ENCODE results near the gene OR52N4. TPM values are rescaled to one million over a fixed set of nuclear protein-coding genes. Genes with fewer than 3 reads are reported as not detected.
"Not testable (repeated sequence)": the region's sequence is repeated elsewhere in the genome, so short reads cannot be mapped to it uniquely, and the experiment has no call there.

OR52N4 gene
- polyA plus RNA-seq (ENCODE audit: insufficient read length in 4 of 4), result not detected

DNA sequence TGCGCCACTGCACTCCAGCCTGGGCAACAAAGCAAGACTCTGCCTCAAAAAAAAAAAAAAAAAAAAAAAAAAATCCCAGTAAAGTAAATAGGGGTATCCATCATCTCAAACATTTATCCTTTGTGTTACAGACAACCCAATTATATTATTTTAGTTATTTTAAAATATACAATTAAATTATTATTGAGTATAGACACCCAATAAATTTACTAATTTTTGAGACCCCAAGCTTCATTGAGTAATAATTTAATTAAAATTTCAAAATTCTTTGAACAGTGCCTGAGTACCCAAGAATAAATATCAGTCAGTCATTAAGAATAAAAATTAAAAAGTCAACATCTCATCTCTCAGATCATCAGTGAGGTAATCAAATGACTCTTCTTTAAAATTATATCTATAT lies at the start of gene OR52N4:
Gene OR52N4, plus strand, starts transcription at position 301 of the 400 bp plus-strand sequence. CDS start 498 bp downstream, outside the sequence.
- no peak for DNase-seq (ENCODE audit: low read depth in 4 of 4, low spot score in 2 of 4)

DNA sequence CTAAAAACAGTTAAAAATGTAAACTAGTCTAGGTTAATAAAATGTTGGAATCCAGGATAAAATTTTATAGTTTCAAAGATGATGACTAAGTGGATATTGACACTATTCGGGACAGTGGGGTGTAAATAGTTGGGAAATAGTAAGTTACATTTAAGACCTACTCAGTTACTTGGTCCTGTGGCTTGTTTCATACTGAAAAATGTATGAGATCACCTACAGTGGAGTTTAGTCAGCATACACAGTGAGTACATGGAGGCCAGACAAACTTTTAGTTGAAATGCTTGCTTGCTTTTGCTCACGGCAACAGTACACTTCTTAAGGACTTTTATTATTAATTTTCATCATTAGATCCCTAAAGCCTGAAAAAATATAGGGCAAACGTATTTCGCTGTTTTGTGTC lies 48.4 kb upstream of the OR52N4 start:
- no peak for DNase-seq (ENCODE audit: low read depth in 4 of 4, low spot score in 2 of 4)

DNA sequence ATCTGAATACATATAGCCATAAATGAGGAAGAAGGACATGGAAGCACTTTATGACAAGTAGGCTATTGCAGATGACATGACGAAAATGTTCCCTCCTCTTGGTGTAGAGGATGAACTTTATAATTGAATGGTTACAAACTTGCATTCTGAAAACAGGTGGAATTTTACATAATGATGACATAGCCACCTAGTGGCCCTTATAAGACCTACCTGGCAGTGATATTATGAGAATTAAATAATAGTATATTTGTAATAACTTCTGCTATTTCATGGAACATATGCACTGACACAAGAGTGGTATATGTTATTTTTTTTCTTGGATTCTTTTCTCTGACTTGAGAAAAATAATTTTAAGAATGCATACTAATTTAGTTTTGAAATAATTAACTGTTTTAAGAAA lies 41.5 kb upstream of the OR52N4 start:
- DNase-seq (ENCODE audit: low read depth in 4 of 4, low spot score in 2 of 4), result no peak

DNA sequence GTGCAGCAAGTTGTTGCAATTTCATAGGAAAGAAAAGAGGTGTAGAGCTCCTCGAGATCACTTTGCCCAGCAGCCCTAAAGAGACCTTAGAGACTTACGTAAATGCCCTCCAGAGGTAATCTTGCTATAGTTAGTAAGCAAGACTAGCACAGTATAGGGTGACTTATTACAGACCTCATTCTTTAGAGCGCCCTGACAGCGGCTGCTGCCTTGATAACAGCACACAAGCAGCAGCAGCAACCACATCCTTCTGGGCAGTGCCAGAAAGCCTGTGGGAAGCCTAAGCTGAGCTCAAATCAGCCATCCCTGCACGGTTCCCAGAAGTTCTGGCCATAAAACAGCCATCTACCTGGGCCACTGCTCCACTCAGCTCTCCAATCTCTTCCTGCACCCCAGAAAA lies 40.3 kb upstream of the OR52N4 start:
- DNase-seq (ENCODE audit: low read depth in 4 of 4, low spot score in 2 of 4), result no peak

DNA sequence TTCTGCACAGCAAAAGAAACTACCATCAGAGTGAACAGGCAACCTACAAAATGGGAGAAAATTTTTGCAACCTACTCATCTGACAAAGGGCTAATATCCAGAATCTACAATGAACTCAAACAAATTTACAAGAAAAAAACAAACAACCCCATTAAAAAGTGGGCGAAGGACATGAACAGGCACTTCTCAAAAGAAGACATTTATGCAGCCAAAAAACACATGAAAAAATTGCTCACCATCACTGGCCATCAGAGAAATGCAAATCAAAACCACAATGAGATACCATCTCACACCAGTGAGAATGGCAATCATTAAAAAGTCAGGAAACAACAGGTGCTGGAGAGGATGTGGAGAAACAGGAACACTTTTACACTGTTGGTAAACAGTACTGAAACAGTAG lies 37.5 kb upstream of the OR52N4 start:
- not testable (repeated sequence) for DNase-seq (ENCODE audit: low read depth in 4 of 4, low spot score in 2 of 4)

DNA sequence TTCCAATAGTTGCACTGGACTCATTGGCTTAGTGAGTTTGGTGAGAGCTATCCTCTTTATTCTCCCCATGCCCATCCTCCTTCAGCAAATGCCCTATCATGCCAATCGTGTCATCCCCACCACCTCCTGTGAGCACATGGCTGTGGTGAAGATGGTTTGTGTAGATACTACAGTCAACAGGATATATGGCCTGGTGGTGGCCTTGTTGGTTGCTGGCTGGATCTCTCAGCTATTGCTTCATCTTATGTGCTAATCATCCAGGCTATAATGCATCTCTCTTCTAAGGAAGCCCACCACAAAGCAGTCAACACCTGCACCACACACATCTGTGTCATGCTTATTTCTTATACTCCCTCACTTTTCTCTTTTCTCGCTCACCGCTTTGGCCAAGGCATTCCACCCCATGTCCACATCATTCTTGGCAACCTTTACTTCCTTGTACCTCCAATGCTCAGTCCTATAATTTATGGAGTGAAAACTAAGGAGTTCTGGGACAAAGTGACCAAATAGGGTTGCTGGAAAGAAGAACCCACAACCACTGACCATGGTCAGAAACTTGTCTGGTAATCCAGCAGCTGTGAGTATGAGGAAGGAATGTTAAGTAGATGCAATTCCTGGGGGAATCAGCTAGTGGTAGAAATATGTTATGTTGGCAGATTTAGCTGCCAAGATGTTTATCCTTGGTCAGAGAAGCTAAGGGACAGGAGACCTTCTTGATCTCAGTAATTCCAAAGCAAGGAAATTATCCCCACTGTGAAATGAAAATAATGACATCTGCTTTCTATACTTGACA lies 34.1 kb upstream of the OR52N4 start:
- no peak for DNase-seq (ENCODE audit: low read depth in 4 of 4, low spot score in 2 of 4)

DNA sequence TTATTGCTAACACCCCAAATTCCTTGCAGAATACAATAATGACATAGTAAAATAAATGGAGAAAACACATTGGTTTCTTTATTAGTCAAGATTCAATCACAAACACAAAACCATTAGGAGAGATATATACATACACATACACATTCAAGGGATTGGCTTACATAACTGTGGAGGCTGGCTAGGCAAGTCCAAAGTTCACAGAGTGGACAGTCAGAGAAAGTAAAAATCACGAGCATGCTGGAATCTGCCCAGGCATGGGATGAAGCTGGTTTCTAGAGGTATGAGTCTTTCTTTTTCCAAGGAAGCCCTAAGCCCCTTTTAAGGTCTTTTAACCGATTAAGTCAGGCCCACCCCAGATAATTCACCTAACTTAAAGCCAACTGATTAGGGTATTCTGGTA lies 31.4 kb upstream of the OR52N4 start:
- DNase-seq (ENCODE audit: low read depth in 4 of 4, low spot score in 2 of 4), result no peak

DNA sequence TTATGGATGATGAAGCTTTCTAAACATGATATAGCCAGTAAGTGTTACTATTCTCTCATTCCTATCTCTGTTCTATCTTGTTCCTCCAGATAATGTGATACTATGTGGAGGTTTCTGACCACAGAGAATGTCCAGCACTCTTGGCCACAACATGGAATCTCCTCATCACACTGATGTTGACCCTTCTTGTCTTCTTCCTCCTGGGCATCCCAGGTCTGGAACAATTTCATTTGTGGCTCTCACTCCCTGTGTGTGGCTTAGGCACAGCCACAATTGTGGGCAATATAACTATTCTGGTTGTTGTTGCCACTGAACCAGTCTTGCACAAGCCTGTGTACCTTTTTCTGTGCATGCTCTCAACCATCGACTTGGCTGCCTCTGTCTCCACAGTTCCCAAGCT lies 27.7 kb upstream of the OR52N4 start:
- DNase-seq (ENCODE audit: low read depth in 4 of 4, low spot score in 2 of 4), result no peak

DNA sequence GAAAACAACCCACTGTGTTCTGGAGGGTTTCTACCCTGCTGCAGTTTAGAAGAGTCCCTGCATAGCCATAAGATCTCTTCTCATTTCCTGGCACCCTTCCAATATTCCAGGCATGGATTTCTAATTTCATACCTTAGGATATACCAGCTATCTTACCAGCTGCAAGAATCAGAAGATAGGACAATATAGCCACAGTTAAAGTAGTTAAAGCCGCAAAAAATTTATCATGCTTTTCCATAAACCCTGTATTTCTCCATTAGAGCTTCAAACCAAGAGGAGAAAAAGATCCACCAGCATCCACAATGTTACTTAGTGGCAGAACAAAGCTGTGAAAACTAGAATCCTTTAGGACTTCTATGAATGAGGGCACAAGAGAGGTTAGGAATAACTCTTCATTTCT lies 26.4 kb upstream of the OR52N4 start:
- no peak for DNase-seq (ENCODE audit: low read depth in 4 of 4, low spot score in 2 of 4)

DNA sequence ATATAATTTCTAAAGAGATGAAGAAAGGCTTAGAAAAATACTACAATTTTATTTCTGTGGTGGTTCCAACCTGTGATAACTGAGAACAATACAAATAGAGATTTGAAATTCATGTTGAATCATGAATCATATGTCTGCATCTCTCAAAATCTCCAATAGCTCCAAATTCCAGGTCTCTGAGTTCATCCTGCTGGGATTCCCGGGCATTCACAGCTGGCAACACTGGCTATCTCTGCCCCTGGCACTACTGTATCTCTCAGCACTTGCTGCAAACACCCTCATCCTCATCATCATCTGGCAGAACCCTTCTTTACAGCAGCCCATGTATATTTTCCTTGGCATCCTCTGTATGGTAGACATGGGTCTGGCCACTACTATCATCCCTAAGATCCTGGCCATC lies 17.6 kb upstream of the OR52N4 start, which contains the start of gene OR56B1:
Gene OR56B1, plus strand, starts transcription at position 53 of the 400 bp plus-strand sequence. Its CDS starts 69 bp downstream, at position 122.
- DNase-seq (ENCODE audit: low read depth in 4 of 4, low spot score in 2 of 4), result no peak

DNA sequence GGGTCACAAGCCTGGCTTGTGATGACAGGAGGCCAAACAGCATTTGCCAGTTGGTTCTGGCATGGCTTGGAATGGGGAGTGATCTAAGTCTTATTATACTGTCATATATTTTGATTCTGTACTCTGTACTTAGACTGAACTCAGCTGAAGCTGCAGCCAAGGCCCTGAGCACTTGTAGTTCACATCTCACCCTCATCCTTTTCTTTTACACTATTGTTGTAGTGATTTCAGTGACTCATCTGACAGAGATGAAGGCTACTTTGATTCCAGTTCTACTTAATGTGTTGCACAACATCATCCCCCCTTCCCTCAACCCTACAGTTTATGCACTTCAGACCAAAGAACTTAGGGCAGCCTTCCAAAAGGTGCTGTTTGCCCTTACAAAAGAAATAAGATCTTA lies 17.0 kb upstream of the OR52N4 start:
- no peak for DNase-seq (ENCODE audit: low read depth in 4 of 4, low spot score in 2 of 4)

DNA sequence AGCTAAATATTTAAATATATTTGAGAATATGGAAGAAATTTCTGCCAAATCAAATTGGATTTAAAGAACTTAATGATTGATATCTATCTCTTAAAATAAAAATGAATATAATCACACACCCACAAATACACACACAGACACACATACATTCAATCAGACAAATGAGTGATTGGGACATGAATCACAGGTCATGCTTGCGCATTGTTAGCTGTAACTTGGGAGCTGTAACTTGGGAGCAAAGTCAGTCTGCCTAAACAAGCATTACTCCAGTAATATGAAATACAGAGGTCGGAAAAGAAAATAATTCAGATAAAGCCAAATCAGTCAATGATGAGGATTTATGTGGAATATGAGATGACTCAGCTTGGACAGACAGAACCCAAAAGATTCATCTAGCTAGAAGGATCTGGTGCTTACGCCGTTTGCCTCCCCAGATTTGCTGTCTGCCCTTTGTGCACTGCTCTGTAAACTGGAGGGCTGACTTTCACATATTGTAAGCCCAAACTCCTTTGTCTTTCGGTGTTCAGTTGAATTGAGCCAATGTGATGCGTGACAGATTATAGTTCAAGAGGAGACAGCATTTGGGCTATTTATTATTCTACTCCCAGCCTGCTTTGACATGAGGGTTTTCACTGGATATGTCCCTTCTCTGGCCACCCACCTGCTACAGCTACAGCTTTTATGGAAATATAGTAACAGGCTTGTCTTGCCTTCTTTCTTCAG lies 16.2 kb upstream of the OR52N4 start:
- no peak for DNase-seq (ENCODE audit: low read depth in 4 of 4, low spot score in 2 of 4)

DNA sequence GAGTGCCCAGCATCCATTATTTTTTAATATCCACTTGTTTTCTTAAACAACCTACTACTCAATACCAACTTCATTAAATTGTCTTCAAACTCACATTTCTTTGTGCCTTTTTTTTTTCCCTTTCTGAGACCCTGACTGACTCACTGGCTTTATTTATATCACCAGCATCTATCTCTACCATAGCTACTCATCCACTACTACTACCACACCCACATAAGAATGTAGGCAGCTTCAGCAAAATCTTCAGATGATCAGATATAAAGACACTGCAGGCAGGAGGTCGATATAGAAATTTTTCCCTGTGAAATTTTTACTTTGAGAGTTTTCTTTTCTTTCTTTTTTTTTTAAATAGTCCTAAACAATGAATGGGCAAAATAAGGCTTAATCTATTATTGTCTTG lies 15.6 kb upstream of the OR52N4 start:
- DNase-seq (ENCODE audit: low read depth in 4 of 4, low spot score in 2 of 4), result no peak

DNA sequence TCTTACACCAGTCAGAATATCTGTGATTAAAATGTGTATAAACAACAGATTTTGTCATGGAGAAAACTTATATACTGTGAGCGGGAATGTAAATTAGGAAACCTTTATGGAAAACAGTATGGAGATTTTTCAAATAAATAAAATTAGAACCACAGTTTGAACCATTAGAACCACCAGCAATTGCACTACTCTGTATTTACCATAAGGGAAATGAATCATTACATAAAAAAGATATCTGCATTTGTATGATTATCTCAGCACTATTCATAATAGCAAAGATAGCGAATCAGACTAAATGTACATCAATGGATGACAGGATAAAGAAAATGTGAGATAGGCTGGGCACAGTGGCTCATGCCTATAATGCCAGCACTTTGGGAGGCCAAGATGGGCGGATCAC lies 7.4 kb upstream of the OR52N4 start:
- DNase-seq (ENCODE audit: low read depth in 4 of 4, low spot score in 2 of 4), result no peak

DNA sequence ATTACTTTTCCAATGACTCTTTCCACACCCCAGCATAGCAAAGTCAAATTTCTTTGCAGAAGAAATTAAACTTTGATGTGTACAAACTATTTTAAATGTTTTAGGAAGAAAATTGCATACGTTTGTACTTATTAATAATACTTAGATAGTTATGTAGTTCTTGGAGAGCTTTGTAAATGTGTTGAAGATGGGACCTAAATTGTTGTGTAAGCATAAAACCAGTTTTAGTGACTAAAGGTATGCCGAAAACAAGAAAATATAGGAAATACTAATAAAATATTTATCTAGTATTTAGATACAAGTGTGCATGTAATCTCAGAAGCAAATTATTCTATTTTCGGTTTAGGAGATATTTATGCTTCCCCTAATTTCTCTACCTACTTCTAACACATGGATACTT lies 4.2 kb upstream of the OR52N4 start:
- DNase-seq (ENCODE audit: low read depth in 4 of 4, low spot score in 2 of 4), result no peak

DNA sequence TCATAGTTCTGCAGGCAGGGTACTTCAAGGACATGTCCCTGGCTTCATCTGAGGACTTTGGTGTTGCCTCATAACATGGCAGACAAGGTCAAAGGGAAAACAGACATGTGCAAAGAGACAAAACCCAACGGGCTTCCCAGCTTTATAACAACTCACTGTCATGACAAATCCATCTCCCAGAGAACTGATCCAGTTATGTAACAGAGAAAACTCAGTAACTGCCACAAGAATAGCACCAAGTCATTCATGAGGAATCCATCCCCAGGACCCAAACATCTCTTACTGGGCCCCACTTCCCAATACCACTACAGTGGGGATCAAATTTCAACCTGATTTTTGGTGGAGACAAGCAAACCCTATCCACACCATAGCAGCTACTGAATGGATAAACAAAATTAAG lies 13.0 kb downstream of the OR52N4 start:
- no peak for DNase-seq (ENCODE audit: low read depth in 4 of 4, low spot score in 2 of 4)

DNA sequence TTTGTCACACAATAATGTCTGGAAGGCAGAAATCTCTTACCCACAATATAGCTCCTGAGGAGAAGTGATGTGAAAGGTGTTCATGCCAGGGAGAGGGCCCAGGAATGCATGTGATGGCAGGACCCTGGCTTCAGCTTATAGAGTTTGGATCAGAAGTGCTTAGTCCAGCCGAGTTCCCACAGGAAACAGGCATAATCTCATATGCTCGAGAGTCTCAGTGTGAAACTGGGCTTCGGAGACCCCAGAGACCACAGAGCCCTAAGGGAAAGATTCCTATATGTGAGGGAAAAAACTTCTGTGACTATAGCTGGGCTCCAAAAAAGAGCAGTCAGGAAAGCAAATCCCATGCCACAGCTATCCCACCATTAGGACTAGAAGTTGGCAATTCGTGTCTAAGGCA lies 29.2 kb downstream of the OR52N4 start, which contains the start of gene OR52N5:
Gene OR52N5, minus strand, starts transcription at position 101 of the 400 bp plus-strand sequence. CDS start 4,721 bp downstream, outside the sequence.
- no peak for DNase-seq (ENCODE audit: low read depth in 4 of 4, low spot score in 2 of 4)

DNA sequence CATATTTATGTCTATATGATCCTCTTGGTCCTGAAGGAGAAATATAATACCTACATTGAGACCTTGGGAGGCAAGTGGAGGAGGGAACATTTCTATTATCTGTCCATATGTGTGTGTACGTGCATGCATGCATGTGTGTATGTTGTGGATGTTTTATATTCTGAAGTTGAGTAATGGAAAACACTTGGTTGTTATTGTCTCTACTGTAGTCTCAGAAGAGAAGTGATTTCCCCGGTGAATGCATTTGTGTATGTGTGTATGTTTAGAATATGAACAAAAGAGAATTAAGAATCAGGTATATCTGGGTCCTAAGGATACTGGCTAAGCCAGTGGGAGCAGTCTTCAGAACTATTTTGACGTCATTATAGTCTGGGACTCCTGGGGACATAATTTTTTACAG lies 37.1 kb downstream of the OR52N4 start, which contains the start of gene OR52N1:
Gene OR52N1, minus strand, starts transcription at position 101 of the 400 bp plus-strand sequence. CDS start 2,449 bp downstream, outside the sequence.
- no peak for DNase-seq (ENCODE audit: low read depth in 4 of 4, low spot score in 2 of 4)

DNA sequence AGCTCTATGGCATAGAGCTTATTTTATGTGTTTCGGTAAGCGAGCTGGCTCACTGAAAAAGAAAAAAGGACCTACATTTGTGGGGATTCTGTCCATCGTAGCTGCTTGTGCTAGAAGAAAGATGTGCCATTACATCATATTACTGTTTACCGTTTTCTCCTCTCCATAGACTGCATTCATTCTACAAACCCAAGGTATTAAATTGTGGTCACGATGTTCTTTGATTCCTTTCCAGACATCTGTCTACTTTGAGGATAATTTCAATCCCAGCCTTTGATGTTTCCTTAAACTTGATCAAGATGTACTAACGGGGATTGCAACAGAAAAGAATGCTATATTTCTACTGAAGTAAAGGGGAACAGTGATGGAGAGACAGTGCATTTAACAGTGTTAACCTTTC lies 42.5 kb downstream of the OR52N4 start:
- no peak for DNase-seq (ENCODE audit: low read depth in 4 of 4, low spot score in 2 of 4)

DNA sequence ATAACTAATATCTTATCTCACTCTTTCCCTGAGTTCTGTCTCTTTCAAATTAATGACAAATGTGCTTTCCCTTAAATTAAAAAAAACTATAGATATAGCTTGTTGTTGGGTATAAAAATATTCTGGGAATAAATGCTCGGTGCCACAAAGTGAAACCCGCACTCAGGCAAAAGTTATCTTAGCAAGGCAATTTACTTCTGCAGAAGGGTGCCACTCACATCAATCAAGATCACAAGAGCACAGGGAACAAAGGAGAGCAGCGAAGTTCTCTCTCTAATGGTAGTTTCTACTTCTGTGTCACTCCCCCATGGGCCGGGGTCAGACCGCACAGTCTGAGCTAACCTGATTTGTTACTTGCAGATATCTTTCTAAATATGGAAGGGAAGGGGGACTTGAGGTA lies 49.9 kb downstream of the OR52N4 start:
- no peak for DNase-seq (ENCODE audit: low read depth in 4 of 4, low spot score in 2 of 4)
